ENCODE data around the gene GPX3. TPM values are rescaled to one million over a fixed set of nuclear protein-coding genes. Genes with fewer than 3 reads are reported as not detected.

The GPX3 gene
- total and polyA plus RNA-seq, 2 donors (not counting 3 experiments of a cell fraction or from before 2014, with no cell fraction given), result 5.1 to 17.1 TPM

- H3K36me3 ChIP-seq (ENCODE audit: control insufficient read depth in 2 of 2, extremely low read depth in 1 of 2, insufficient read depth in 2 of 2, low read length in 2 of 2), result peaks cover 0 to 12% of the 10 kb centered on the region in 2 experiments
- no peak overlapping the region for H2AFZ ChIP-seq (ENCODE audit: low read depth, low read length)
- FAIRE-seq (no peak), DNase-seq (ENCODE audit: low read depth, low spot score) (no peak)
- dilution Hi-C loops (cut with MboI; ENCODE audit: extremely low pct_ligation_motif_present, low sequenced_read_pairs) (no loop called here), intact Hi-C loops (cut with micrococcal nuclease) (no loop called here)
- no peak overlapping the region for H3K9ac ChIP-seq (replicated peaks; ENCODE audit: extremely low read depth, insufficient read depth, low read length)
- no peak overlapping the region for H3K4me2 ChIP-seq (ENCODE audit: insufficient read depth, low read length)
- no peaks in the 10 kb centered on the region for H3K9me1 ChIP-seq (replicated peaks; ENCODE audit: control insufficient read depth, extremely low read depth, insufficient read depth, low read length)
- POLR2A ChIA-PET, result no interaction called here
- H3K27me3 ChIP-seq (ENCODE audit: control insufficient read depth in 2 of 2, insufficient read depth in 2 of 2, low read length in 2 of 2), result no peaks in the 10 kb centered on the region
- CTCF ChIA-PET, result interaction anchor here (0.8 to 1.9 kb wide), 5 partner anchors 13 to 90 kb away, joined by 3 to 6 read pairs (median 4); no protein-coding TSS in a partner anchor
- H3K79me2 ChIP-seq (ENCODE audit: control insufficient read depth, insufficient read depth, low read length), result no peaks in the 10 kb centered on the region
- H3K4me1 ChIP-seq (ENCODE audit: control insufficient read depth, extremely low read depth, insufficient read depth, low read length), result peaks cover 24% of the 10 kb centered on the region
- no peaks in the 10 kb centered on the region for H4K20me1 ChIP-seq (replicated peaks; ENCODE audit: control insufficient read depth, extremely low read depth, insufficient read depth, low read length)
- no peak overlapping the region for H3K4me3 ChIP-seq (replicated peaks in 1 of 3; ENCODE audit: insufficient read depth in 1 of 3, low read depth in 1 of 3, low read length in 3 of 3)
- no peak for TF ChIP-seq JUN (IDR thresholded peaks at IDR 0.05; ENCODE audit: borderline replicate concordance, insufficient read depth, insufficient read length, low read depth)
- TF ChIP-seq, protein P1, sequence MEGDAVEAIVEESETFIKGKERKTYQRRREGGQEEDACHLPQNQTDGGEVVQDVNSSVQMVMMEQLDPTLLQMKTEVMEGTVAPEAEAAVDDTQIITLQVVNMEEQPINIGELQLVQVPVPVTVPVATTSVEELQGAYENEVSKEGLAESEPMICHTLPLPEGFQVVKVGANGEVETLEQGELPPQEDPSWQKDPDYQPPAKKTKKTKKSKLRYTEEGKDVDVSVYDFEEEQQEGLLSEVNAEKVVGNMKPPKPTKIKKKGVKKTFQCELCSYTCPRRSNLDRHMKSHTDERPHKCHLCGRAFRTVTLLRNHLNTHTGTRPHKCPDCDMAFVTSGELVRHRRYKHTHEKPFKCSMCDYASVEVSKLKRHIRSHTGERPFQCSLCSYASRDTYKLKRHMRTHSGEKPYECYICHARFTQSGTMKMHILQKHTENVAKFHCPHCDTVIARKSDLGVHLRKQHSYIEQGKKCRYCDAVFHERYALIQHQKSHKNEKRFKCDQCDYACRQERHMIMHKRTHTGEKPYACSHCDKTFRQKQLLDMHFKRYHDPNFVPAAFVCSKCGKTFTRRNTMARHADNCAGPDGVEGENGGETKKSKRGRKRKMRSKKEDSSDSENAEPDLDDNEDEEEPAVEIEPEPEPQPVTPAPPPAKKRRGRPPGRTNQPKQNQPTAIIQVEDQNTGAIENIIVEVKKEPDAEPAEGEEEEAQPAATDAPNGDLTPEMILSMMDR (IDR thresholded peaks at IDR 0.05; ENCODE audit: extremely low read depth in 1 of 2, insufficient read depth in 1 of 2, low read depth in 1 of 2, low read length in 2 of 2), result no peak
- no peak for TF ChIP-seq MYC (IDR thresholded peaks at IDR 0.05; ENCODE audit: low read depth, low read length)
- no peak for TF ChIP-seq FOS (IDR thresholded peaks at IDR 0.05; ENCODE audit: borderline replicate concordance, insufficient read depth, low read length)
- no peak for TF ChIP-seq POLR2AphosphoS5 (IDR thresholded peaks at IDR 0.05; ENCODE audit: insufficient read depth, low read depth, low read length)
- no peak for TF ChIP-seq GATA2 (IDR thresholded peaks at IDR 0.05; ENCODE audit: insufficient read depth, insufficient read length, low read depth, low read length)
- no peak for TF ChIP-seq EZH2 (IDR thresholded peaks at IDR 0.05; ENCODE audit: borderline replicate concordance, low read depth, low read length, severe bottlenecking)
- TF ChIP-seq, protein P2, sequence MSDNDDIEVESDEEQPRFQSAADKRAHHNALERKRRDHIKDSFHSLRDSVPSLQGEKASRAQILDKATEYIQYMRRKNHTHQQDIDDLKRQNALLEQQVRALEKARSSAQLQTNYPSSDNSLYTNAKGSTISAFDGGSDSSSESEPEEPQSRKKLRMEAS (IDR thresholded peaks at IDR 0.05; ENCODE audit: insufficient read depth, insufficient read length), result no peak
- no peaks in the 10 kb centered on the region for H3K9me3 ChIP-seq (replicated peaks; ENCODE audit: control insufficient read depth, insufficient read depth, low read length)
- H3K27ac ChIP-seq (ENCODE audit: insufficient read depth, low read depth, low read length), result no peak overlapping the region
- no TSS peak for BruUV-seq (replicated peaks)
These were observed 4.8 kb downstream of the GPX3 start for GRCh38 chr5:151025250-151025606.

Measured in endothelial cell of umbilical vein (primary cell).